H1 (cell line): ENCODE data around the gene SESN3. TPM values are rescaled to one million over a fixed set of nuclear protein-coding genes. Genes with fewer than 3 reads are reported as not detected.
"Not testable (repeated sequence)": the region's sequence is repeated elsewhere in the genome, so short reads cannot be mapped to it uniquely, and the experiment has no call there.

Source experiments
- CTCF ChIA-PET: fragments of 300-600 bp; sonication (Branson Sonifier 250); formaldehyde crosslinking; loops from one replicate; lab custom pipeline; 2021; ENCODE audit not compliant: partially characterized antibody; lab: Charles Lee
- POLR2A ChIA-PET: fragments of 300-600 bp; sonication (Branson Sonifier 250); formaldehyde crosslinking; loops from one replicate; lab custom pipeline; 2021; ENCODE audit warnings: inconsistent platforms; ENCODE audit not compliant: partially characterized antibody; lab: Charles Lee
- DNase-seq, 2 experiments: peaks; one replicate each; pipeline versions ENCODE4 v3.0.0 to v3.0.0-alpha.2; 2010 to 2022; ENCODE audit warnings: low spot score in 2 of 2, low read depth in 1 of 2, mixed read lengths in 1 of 2
- FAIRE-seq: peaks from 2 replicates; lab custom pipeline; 2011; peaks lifted over from hg19 to GRCh38; lab: Jason Lieb, UNC
- H2AFZ ChIP-seq: 2 replicates; pipeline ENCODE4 v1.8.1; 2012; ENCODE audit warnings: low read length, inconsistent platforms
- H2AK5ac ChIP-seq: 2 replicates; pipeline ENCODE4 v1.6.1; 2013; ENCODE audit warnings: low read depth, low read length
- H2BK120ac ChIP-seq: replicated peaks from 2 replicates; pipeline ENCODE3; 2013; ENCODE audit warnings: low read depth, low read length, inconsistent platforms
- H2BK12ac ChIP-seq: 2 replicates; pipeline ENCODE4 v1.6.1; 2013; ENCODE audit warnings: low read depth, low read length
- H2BK15ac ChIP-seq: 2 replicates; pipeline ENCODE4 v1.6.1; 2013; ENCODE audit warnings: low read length
- H2BK20ac ChIP-seq: 2 replicates; pipeline ENCODE4 v1.6.1; 2013; ENCODE audit warnings: low read length
- H2BK5ac ChIP-seq: 2 replicates; pipeline ENCODE4 v1.6.1; 2013; ENCODE audit warnings: low read depth, low read length
- H3K14ac ChIP-seq: 2 replicates; pipeline ENCODE4 v1.6.1; 2013; ENCODE audit warnings: inconsistent platforms; ENCODE audit not compliant: insufficient read length
- H3K18ac ChIP-seq: 2 replicates; pipeline ENCODE4 v1.6.1; 2013; ENCODE audit warnings: low read length; ENCODE audit errors: extremely low read depth
- H3K23ac ChIP-seq: 2 replicates; pipeline ENCODE4 v1.6.1; 2013; ENCODE audit warnings: inconsistent platforms; ENCODE audit not compliant: insufficient read length
- H3K23me2 ChIP-seq: 2 replicates; pipeline ENCODE4 v1.6.1; 2013; ENCODE audit warnings: low read depth, low read length
- H3K27ac ChIP-seq: 2 replicates; pipeline ENCODE4 v1.6.1; 2011; ENCODE audit warnings: low read depth, low read length, inconsistent platforms
- H3K27me3 ChIP-seq, 4 experiments: replicated peaks in 1 of 4; 1 replicate in 1 of 4; 2 replicates in 3 of 4; pipeline versions ENCODE4 v1.6.1 to v1.8.1; 2011 to 2013; ENCODE audit warnings: low read length in 3 of 4, mild to moderate bottlenecking in 3 of 4, inconsistent platforms in 2 of 4, mixed read lengths in 2 of 4, moderate library complexity in 1 of 4; ENCODE audit not compliant: control insufficient read depth in 3 of 4, insufficient read depth in 3 of 4; ENCODE audit errors: extremely low read depth in 1 of 4
- H3K36me3 ChIP-seq, 4 experiments: 2 replicates each; pipeline versions ENCODE4 v1.6.1 to v1.8.1; 2011 to 2013; ENCODE audit warnings: mild to moderate bottlenecking in 4 of 4, low read length in 3 of 4, moderate library complexity in 2 of 4, control low read depth in 1 of 4, inconsistent platforms in 1 of 4; ENCODE audit not compliant: insufficient read depth in 4 of 4, control insufficient read depth in 2 of 4
- H3K4ac ChIP-seq: replicated peaks from 2 replicates; pipeline ENCODE3; 2013; ENCODE audit warnings: low read length, low read depth, mixed read lengths, inconsistent platforms; ENCODE audit not compliant: insufficient read length
- H3K4me1 ChIP-seq, 4 experiments: replicated peaks in 1 of 4; 1 replicate in 1 of 4; 2 replicates in 3 of 4; pipeline versions ENCODE4 v1.6.1 to v1.8.1; 2011 to 2013; ENCODE audit warnings: low read length in 3 of 4, inconsistent platforms in 2 of 4, mixed read lengths in 1 of 4; ENCODE audit not compliant: insufficient read depth in 4 of 4, control insufficient read depth in 3 of 4
- H3K4me2 ChIP-seq, 2 experiments: 2 replicates each; pipeline versions ENCODE4 v1.6.1 to v1.8.1; 2011 to 2013; ENCODE audit warnings: low read depth in 2 of 2, low read length in 2 of 2, control low read depth in 1 of 2, inconsistent platforms in 1 of 2, mild to moderate bottlenecking in 1 of 2; ENCODE audit not compliant: insufficient read depth in 1 of 2
- H3K4me3 ChIP-seq, 4 experiments: fragments of 200-600, 300-600 bp in 1 of 4; sonication (generic), shearing (Covaris generic), sonication (Bioruptor Twin) in 1 of 4; 2 replicates each; pipeline versions ENCODE4 v1.5.1 to v1.8.1; 2011 to 2016; ENCODE audit warnings: low read length in 4 of 4, low read depth in 3 of 4, control low read depth in 2 of 4, inconsistent platforms in 2 of 4, mild to moderate bottlenecking in 2 of 4, mixed read lengths in 1 of 4, moderate library complexity in 1 of 4; ENCODE audit not compliant: insufficient read depth in 2 of 4; ENCODE audit errors: extremely low read depth in 1 of 4
- H3K56ac ChIP-seq: replicated peaks from 2 replicates; pipeline ENCODE3; 2013; ENCODE audit warnings: low read depth, mild to moderate bottlenecking, mixed read lengths, low read length, inconsistent platforms; ENCODE audit not compliant: insufficient read length
- H3K79me1 ChIP-seq: 2 replicates; pipeline ENCODE4 v1.6.1; 2013; ENCODE audit warnings: low read depth, low read length, control low read depth
- H3K79me2 ChIP-seq, 2 experiments: 2 replicates each; pipeline versions ENCODE4 v1.6.1 to v1.8.1; 2012 to 2013; ENCODE audit warnings: low read length in 2 of 2, mild to moderate bottlenecking in 2 of 2, inconsistent platforms in 1 of 2; ENCODE audit not compliant: insufficient read depth in 2 of 2, control insufficient read depth in 1 of 2
- H3K9ac ChIP-seq, 4 experiments: replicated peaks in 1 of 4; 1 replicate in 1 of 4; 2 replicates in 3 of 4; pipeline versions ENCODE4 v1.6.1 to v1.8.1; 2011 to 2013; ENCODE audit warnings: low read depth in 3 of 4, low read length in 3 of 4, control low read depth in 2 of 4, mild to moderate bottlenecking in 2 of 4, moderate library complexity in 2 of 4, inconsistent platforms in 1 of 4; ENCODE audit errors: extremely low read depth in 1 of 4
- H3K9me3 ChIP-seq, 2 experiments: 2 replicates each; pipeline versions ENCODE4 v1.6.1 to v1.8.1; 2012 to 2013; ENCODE audit warnings: mild to moderate bottlenecking in 2 of 2, moderate library complexity in 2 of 2, control low read depth in 1 of 2, inconsistent platforms in 1 of 2, low read depth in 1 of 2, low read length in 1 of 2, mixed read lengths in 1 of 2; ENCODE audit not compliant: insufficient read depth in 2 of 2
- H4K20me1 ChIP-seq, 2 experiments: replicated peaks in 1 of 2; 2 replicates each; pipeline versions ENCODE3 to v1.8.1; 2011 to 2013; ENCODE audit warnings: inconsistent platforms in 2 of 2, low read length in 2 of 2, mild to moderate bottlenecking in 1 of 2; ENCODE audit not compliant: insufficient read depth in 2 of 2, control insufficient read depth in 1 of 2
- H4K5ac ChIP-seq: 2 replicates; pipeline ENCODE4 v1.6.1; 2013; ENCODE audit warnings: low read length, low read depth, mixed read lengths, inconsistent platforms; ENCODE audit not compliant: insufficient read length
- H4K8ac ChIP-seq: 2 replicates; pipeline ENCODE4 v1.8.0; 2013; ENCODE audit warnings: mild to moderate bottlenecking, moderate library complexity, low read length, inconsistent platforms; ENCODE audit not compliant: insufficient read depth; ENCODE audit errors: extremely low read depth
- H4K91ac ChIP-seq: replicated peaks from 2 replicates; pipeline ENCODE3; 2013; ENCODE audit warnings: low read length, mixed read lengths, inconsistent platforms; ENCODE audit not compliant: insufficient read length
- WGBS, 2 experiments: shearing (Covaris generic) in 1 of 2; methylation state at CpG; one replicate each; pipeline versions ENCODE4 v1.1.6 to v1.1.7; 2013 to 2015; ENCODE audit warnings: low lambda C conversion rate in 2 of 2, mixed read lengths in 2 of 2, inconsistent platforms in 1 of 2, low coverage in 1 of 2, missing lambda C conversion rate in 1 of 2; ENCODE audit not compliant: insufficient replicate concordance in 2 of 2, insufficient coverage in 1 of 2, insufficient read length in 1 of 2; ENCODE audit errors: extremely low coverage in 1 of 2, missing lambda C conversion rate in 1 of 2; 5-methylcytosine and 5-hydroxymethylcytosine counted together
- polyA plus RNA-seq, 7 experiments: library from polyadenylated mRNA; depleted of rRNA in 3 of 7; stranded (reverse) in 5 of 7; unstranded in 2 of 7; fragments of >200 nt in 5 of 7; fragments of 200-250 nt in 2 of 7; gene quantifications; 1 replicate in 5 of 7; 2 replicates in 1 of 7; 4 replicates in 1 of 7; pipeline versions ENCODE4 v1.2.1 to v1.2.3, GENCODE V29; 2011 to 2013; ENCODE audit warnings: missing spikeins in 2 of 7, mixed read lengths in 2 of 7
- total RNA-seq: library from RNA; stranded (reverse); fragmentation: NEBNext Ultra II Directional; extraction: Animal tissue kit (Norgen Biotek cat#: 25700); gene quantifications from 2 replicates; pipeline ENCODE4 v1.2.1, GENCODE V29; 2021

Gene SESN3
- total and polyA plus RNA-seq, 2 of the 8 experiments (the other 6 are each of a cell fraction or from before 2014, with no cell fraction given), result 10.2 to 31.1 TPM

GRCh38 chr11:95227060-95227459, 3.9 kb downstream of the SESN3 start:
- DNase-seq, H2BK20ac ChIP-seq, H3K23me2 ChIP-seq, H2BK5ac ChIP-seq, H3K4me2 ChIP-seq, H2BK120ac ChIP-seq, H2AFZ ChIP-seq, H2BK12ac ChIP-seq, H3K4me3 ChIP-seq, FAIRE-seq, H3K9ac ChIP-seq, CTCF ChIA-PET, H4K91ac ChIP-seq, H3K27me3 ChIP-seq, H3K27ac ChIP-seq, H3K4me1 ChIP-seq, H3K56ac ChIP-seq, H3K36me3 ChIP-seq, H3K4ac ChIP-seq, H3K79me1 ChIP-seq, H3K23ac ChIP-seq, H3K9me3 ChIP-seq, H4K8ac ChIP-seq, H3K18ac ChIP-seq, H2BK15ac ChIP-seq, H4K20me1 ChIP-seq, H4K5ac ChIP-seq, H2AK5ac ChIP-seq, H3K14ac ChIP-seq: not testable (repeated sequence)
- peaks cover 0 to 84% of the 10 kb centered on the region in 2 experiments; a peak in 3 of 4 replicates for H3K79me2 ChIP-seq
- 91% methylated on average over 6 of the region's 6 CpGs; no CpG with 5 or more reads in 1 of the 2 experiments for WGBS, 2 experiments
- POLR2A ChIA-PET, result interaction anchor here (0.7 kb wide), 1 partner anchor 98 kb away, joined by 3 read pairs; no protein-coding TSS in a partner anchor
